DMS53 treated with DMSO at 0.1 percent for 48 hours (cell line): ENCODE measurements around the gene BSDC1.
"Not testable (repeated sequence)": the region's sequence is repeated elsewhere in the genome, so short reads cannot be mapped to it uniquely, and the experiment has no call there.

Source experiments
- DNase-seq: peaks from one replicate; lab custom pipeline; 2025; ENCODE audit not compliant: unreplicated experiment; lab: John Stamatoyannopoulos, UW

Gene BSDC1

GRCh38 chr1:32361308-32361673, 33.0 kb downstream of the BSDC1 start:
- DNase-seq: no peak

- DNase-seq: no peak
These were observed 35.8 kb downstream of the BSDC1 start for GRCh38 chr1:32358435-32358834.

GRCh38 chr1:32357614-32358013, 36.6 kb downstream of the BSDC1 start:
- DNase-seq: no peak

GRCh38 chr1:32356478-32356877, 37.8 kb downstream of the BSDC1 start:
- DNase-seq: no peak

GRCh38 chr1:32355778-32356177, 38.5 kb downstream of the BSDC1 start:
- not testable (repeated sequence) for DNase-seq

GRCh38 chr1:32353886-32354570, 40.2 kb downstream of the BSDC1 start:
- no peak for DNase-seq

GRCh38 chr1:32353431-32353830, 40.8 kb downstream of the BSDC1 start:
- DNase-seq: no peak

- DNase-seq: no peak
These were observed 41.3 kb downstream of the BSDC1 start for GRCh38 chr1:32352831-32353383.

- DNase-seq: no peak
These were observed 41.9 kb downstream of the BSDC1 start for GRCh38 chr1:32352239-32352745.

GRCh38 chr1:32351399-32352238, 42.6 kb downstream of the BSDC1 start:
- DNase-seq: peak; percentile 89

- DNase-seq: no peak
These were observed 43.3 kb downstream of the BSDC1 start for GRCh38 chr1:32350785-32351398.

GRCh38 chr1:32349211-32349708, 45.0 kb downstream of the BSDC1 start:
- no peak for DNase-seq

- DNase-seq: no peak
These were observed 47.6 kb downstream of the BSDC1 start for GRCh38 chr1:32346532-32347157.

- no peak for DNase-seq
These were observed 48.9 kb downstream of the BSDC1 start for GRCh38 chr1:32345289-32345827.

GRCh38 chr1:32342704-32343103, 51.5 kb downstream of the BSDC1 start:
- DNase-seq: no peak

- DNase-seq: no peak
These were observed 52.3 kb downstream of the BSDC1 start for GRCh38 chr1:32341971-32342370.

GRCh38 chr1:32341186-32341757, 53.0 kb downstream of the BSDC1 start:
- DNase-seq: no peak

GRCh38 chr1:32339363-32339978, 54.8 kb downstream of the BSDC1 start:
- no peak for DNase-seq

GRCh38 chr1:32338637-32339145, 55.5 kb downstream of the BSDC1 start:
- no peak for DNase-seq
